Measurements from ENCODE around the gene MAP1LC3C. TPM values are rescaled to one million over a fixed set of nuclear protein-coding genes. Genes with fewer than 3 reads are reported as not detected.
"Not testable (repeated sequence)": the region's sequence is repeated elsewhere in the genome, so short reads cannot be mapped to it uniquely, and the experiment has no call there.

Gene MAP1LC3C
- total and polyA plus RNA-seq, 9 donors, result 0.67 to 6.1 (median 2.0) TPM

DNA sequence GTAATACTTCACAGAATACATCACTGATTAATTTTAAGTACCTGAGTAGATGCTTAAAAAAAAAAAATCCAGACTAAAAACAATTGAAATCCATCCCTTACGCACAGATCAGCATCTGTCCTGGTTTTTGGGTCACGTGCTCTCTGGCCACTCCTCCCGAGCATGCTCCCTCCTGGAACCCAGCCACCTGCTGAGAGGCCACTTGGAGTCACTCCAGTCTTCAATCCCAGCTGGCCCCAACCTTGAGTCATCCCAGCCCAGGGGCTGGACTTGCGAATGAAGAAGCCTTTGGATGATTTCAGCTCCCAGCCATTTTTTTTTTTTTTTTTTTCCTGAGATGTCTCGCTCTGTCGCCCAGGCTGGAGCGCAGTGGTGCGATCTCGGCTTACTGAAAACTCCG lies 8.9 kb downstream of the MAP1LC3C start:
- H3K36me3 ChIP-seq, result no peaks in the 10 kb centered on the region
- H3K4me3 ChIP-seq, result no peak overlapping the region
- 33 to 38% (median 38%) methylated on average over 10 of the region's 10 CpGs for WGBS, 3 donors
- no peaks in the 10 kb centered on the region for H3K27me3 ChIP-seq
- no peaks in the 10 kb centered on the region for H3K9me3 ChIP-seq
- peak overlapping the region in 1 of 2 donors; percentile 12 for H3K27ac ChIP-seq
- DNase-seq, result peak; percentile 88 to 91 (median 88)
- H3K4me1 ChIP-seq (ENCODE audit: insufficient read depth), result peaks cover 2% of the 10 kb centered on the region
- intact Hi-C loops (cut with DNase I), result loop anchor here in 2 of 4 donors (10.0 kb wide), 1 partner anchor 85 kb away; no protein-coding TSS in a partner anchor
- TF ChIP-seq POLR2A (IDR thresholded peaks at IDR 0.05) (no peak), CTCF (IDR thresholded peaks at IDR 0.05) (no peak), EP300 (IDR thresholded peaks at IDR 0.05) (no peak)

GRCh38 chr1:241988389-241988930 lies 10.4 kb downstream of the MAP1LC3C start:
- DNase-seq; intact Hi-C loops (cut with DNase I); H3K9me3 ChIP-seq; H3K4me1 ChIP-seq (ENCODE audit: insufficient read depth); H3K36me3 ChIP-seq; H3K27me3 ChIP-seq; H3K4me3 ChIP-seq: not testable (repeated sequence)
- peak overlapping the region in 1 of 2 donors; percentile 50 for H3K27ac ChIP-seq
- 27 to 39% (median 27%) methylated on average over 10 of the region's 10 CpGs for WGBS, 3 donors

DNA sequence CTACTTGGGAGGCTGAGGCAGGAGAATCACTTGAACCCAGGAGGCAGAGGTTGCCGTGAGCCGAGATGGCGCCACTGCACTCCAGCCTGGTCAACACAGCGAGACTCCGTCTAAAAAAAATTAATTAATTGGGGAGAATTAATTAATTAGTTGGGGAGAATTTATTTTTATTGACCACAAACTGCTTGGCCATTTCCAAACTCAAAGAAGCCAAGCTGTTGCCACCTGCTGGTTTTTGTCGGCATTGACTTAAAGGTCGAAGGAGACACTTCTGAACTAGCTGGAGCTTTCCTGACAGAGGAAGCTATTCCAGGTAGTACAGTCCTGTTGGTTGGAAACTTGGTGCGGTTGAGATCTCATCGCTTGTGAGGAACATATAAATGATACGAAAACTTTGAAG lies 13.1 kb downstream of the MAP1LC3C start:
- TF ChIP-seq POLR2A (IDR thresholded peaks at IDR 0.05), result no peak
- TF ChIP-seq CTCF (IDR thresholded peaks at IDR 0.05), result no peak
- no peak for TF ChIP-seq EP300 (IDR thresholded peaks at IDR 0.05)
- intact Hi-C loops (cut with DNase I), result no loop called here
- Histone ChIP-seq H3K27me3 (no peaks in the 10 kb centered on the region), H3K9me3 (no peaks in the 10 kb centered on the region), H3K36me3 (no peaks in the 10 kb centered on the region), H3K27ac (no peak overlapping the region), H3K4me1 (ENCODE audit: insufficient read depth) (peaks cover 2% of the 10 kb centered on the region), H3K4me3 (no peak overlapping the region)
- 68 to 78% (median 72%) methylated on average over 10 of the region's 10 CpGs for WGBS, 3 donors
- DNase-seq, result no peak

DNA sequence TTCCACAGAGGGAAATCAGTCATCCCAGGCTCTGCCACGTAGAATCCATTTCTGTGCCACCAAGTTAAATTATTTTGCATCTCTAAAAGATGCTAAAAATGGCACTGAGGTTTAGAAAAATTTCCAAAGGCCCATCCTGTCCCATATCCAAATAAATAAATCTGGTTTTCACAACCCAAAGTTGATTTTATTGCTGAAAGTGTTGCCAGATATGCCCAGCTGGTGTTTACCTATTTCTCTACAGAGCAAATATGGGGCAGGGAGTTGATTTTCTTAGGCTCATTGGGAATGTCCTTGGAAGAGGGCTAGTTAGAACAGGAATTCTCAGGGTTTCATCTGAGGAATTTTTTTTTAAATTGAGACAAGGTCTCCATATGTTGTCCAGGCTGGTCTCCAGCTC lies 19.0 kb downstream of the MAP1LC3C start:
- Histone ChIP-seq H3K4me3 (no peak overlapping the region), H3K27me3 (no peaks in the 10 kb centered on the region), H3K27ac (peak overlapping the region in 1 of 2 donors; percentile 7), H3K4me1 (ENCODE audit: insufficient read depth) (no peaks in the 10 kb centered on the region), H3K9me3 (no peaks in the 10 kb centered on the region), H3K36me3 (no peaks in the 10 kb centered on the region)
- DNase-seq, result no peak
- WGBS, 3 donors, result 34 to 66% (median 42%) methylated on average over 1 of the region's 1 CpG
- intact Hi-C loops (cut with DNase I), result no loop called here
- TF ChIP-seq POLR2A (IDR thresholded peaks at IDR 0.05), result no peak
- TF ChIP-seq CTCF (IDR thresholded peaks at IDR 0.05), result no peak
- no peak for TF ChIP-seq EP300 (IDR thresholded peaks at IDR 0.05)

- H3K4me1 ChIP-seq (ENCODE audit: insufficient read depth), result no peaks in the 10 kb centered on the region
- no peak for TF ChIP-seq EP300 (IDR thresholded peaks at IDR 0.05)
- TF ChIP-seq CTCF (IDR thresholded peaks at IDR 0.05), result no peak
- TF ChIP-seq POLR2A (IDR thresholded peaks at IDR 0.05), result no peak
- intact Hi-C loops (cut with DNase I), result no loop called here
- H3K9me3 ChIP-seq, result no peaks in the 10 kb centered on the region
- no peaks in the 10 kb centered on the region for H3K27me3 ChIP-seq
- no peak overlapping the region for H3K4me3 ChIP-seq
- no peaks in the 10 kb centered on the region for H3K36me3 ChIP-seq
- no peak overlapping the region for H3K27ac ChIP-seq
- DNase-seq, result no peak
- 95 to 97% (median 96%) methylated on average over 18 of the region's 18 CpGs for WGBS, 3 donors
Measured at GRCh38 chr1:241979071-241979470, 19.8 kb downstream of the MAP1LC3C start.
